Right lobe of liver (tissue), 6 donors: Measurements from ENCODE around the gene MARCKS. TPM values are rescaled to one million over a fixed set of nuclear protein-coding genes. Genes with fewer than 3 reads are reported as not detected.
A peak's percentile ranks its signal among the peaks of the same experiment; 100 is the strongest.

Experiments
- ATAC-seq, 4 donors: fragments of 200-7000 bp; cut with Tn5 transposase; one replicate each; pipeline ENCODE4 v1.9.1; 2020; ENCODE audit warnings: mild to moderate bottlenecking in 4 of 4, moderate library complexity in 4 of 4
- DNase-seq, 3 donors: peaks; one replicate each; pipeline ENCODE4 v3.0.0-alpha.2; 2020
- H3K27ac ChIP-seq, 3 donors: fragments of 200-600 bp; one replicate each; pipeline ENCODE4 v1.8.0; 2022
- H3K27me3 ChIP-seq, 2 donors: fragments of 200-600 bp; one replicate each; pipeline ENCODE4 v1.8.0; 2022
- H3K36me3 ChIP-seq, 4 donors: fragments of 200-600 bp; sonication (generic) in 1 of 4; one replicate each; pipeline versions ENCODE4 v1.5.1 to v1.8.0; 2017 to 2022; ENCODE audit warnings: control low read depth in 1 of 4
- H3K4me1 ChIP-seq, 4 donors: fragments of 200-600 bp; sonication (generic) in 1 of 4; one replicate each; pipeline versions ENCODE4 v1.5.1 to v1.8.0; 2017 to 2022; ENCODE audit warnings: control low read depth in 1 of 4
- H3K4me3 ChIP-seq, 3 donors: fragments of 200-600 bp; one replicate each; pipeline ENCODE4 v1.8.0; 2022
- H3K9me3 ChIP-seq, 4 donors: fragments of 200-600 bp; sonication (generic) in 1 of 4; one replicate each; pipeline versions ENCODE4 v1.5.1 to v1.8.0; 2017 to 2022; ENCODE audit warnings: control low read depth in 1 of 4
- POLR2A ChIP-seq: fragments of 450-650 bp; IDR thresholded peaks from one replicate; pipeline ENCODE4 v1.6.1; 2017; ENCODE audit warnings: antibody characterized with exemption, mild to moderate bottlenecking
- WGBS: methylation state at CpG from one replicate; pipeline ENCODE4 v1.1.6; 2018; ENCODE audit warnings: low coverage, low lambda C conversion rate; ENCODE audit not compliant: insufficient coverage; ENCODE audit errors: missing lambda C conversion rate; 5-methylcytosine and 5-hydroxymethylcytosine counted together
- intact Hi-C, 2 donors: fragments of 100-400 bp; cut with DNase I; formaldehyde crosslinking; loops; one replicate each; pipeline versions ENCODE4 v1.11.2 to v1.14.1; 2022
- total RNA-seq, 6 experiments: library from RNA; depleted of rRNA in 2 of 6; stranded (reverse); fragments of >200 nt in 2 of 6; fragmentation: NEBNext Ultra II Directional in 3 of 6; extraction: Animal tissue kit (Norgen Biotek cat#: 25700) in 3 of 6; gene quantifications; one replicate each; pipeline versions ENCODE4 v1.1.0 to v1.2.4, GENCODE V29; 2016 to 2023
- TF ChIP-seq, protein P1 (sequence below), 4 donors: fragments of 200-600 bp in 3 of 4; fragments of 450-650 bp in 1 of 4; IDR thresholded peaks; one replicate each; pipeline versions ENCODE4 v1.5.1 to v1.8.0; 2016 to 2022; ENCODE audit warnings: antibody characterized with exemption in 4 of 4, mild to moderate bottlenecking in 2 of 4
- donor health status: DM: no; HTN: yes; CAD: no.
- donor health status: DM: no; HTN: no; CAD: no.
- donor health status: DM: no; HTN: no; CAD: no.
- donor health status: DM: no; HTN: yes; CAD: no.
- donor health status: DM: no; HTN: yes; CAD: no.

Gene MARCKS
- total RNA-seq, 6 experiments from 2014 or later, result 5.2 to 29.9 (median 16.8) TPM

DNA sequence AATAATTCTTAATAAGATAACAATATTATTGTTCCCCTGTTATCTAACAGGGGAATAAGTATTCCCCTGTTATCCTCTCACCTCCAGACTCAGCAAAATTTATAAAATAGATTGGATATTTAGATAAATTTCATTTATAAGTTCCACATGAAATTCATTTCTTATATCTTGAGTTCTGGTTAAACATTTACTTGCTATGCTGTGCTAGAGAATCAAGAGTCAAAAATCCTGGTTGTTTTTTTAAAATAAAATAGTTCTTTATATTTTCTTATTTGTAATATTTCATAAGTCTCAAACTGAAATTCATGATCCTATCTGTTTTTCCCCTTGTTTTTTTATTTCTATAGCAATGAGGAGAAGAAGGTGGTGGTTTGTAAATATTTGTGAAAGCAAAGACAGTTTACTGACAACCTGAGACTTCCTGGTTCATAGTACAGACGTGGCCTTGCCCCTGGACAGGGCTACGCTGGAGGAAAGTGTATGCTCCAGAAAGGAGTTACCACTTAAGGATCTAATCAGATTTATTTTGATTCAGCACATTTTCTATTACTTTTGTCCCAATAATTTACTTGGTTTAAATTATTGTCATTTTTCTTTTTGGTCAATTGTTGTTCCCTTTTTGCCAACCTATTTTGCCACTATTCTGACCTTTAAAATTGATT, 37.8 kb upstream of the MARCKS start:
- no peaks in the 10 kb centered on the region for H3K27me3 ChIP-seq
- ATAC-seq (peak; percentile 50 to 85 (median 71)), DNase-seq (peak in 1 of 3 donors; percentile 24)
- no peaks in the 10 kb centered on the region for H3K36me3 ChIP-seq
- H3K4me1 ChIP-seq, result peaks cover 0 to 14% (median 4%) of the 10 kb centered on the region in 4 donors
- H3K4me3 ChIP-seq, result no peak overlapping the region
- 10% methylated on average over 2 of the region's 2 CpGs for WGBS
- intact Hi-C loops, result no loop called here
- H3K9me3 ChIP-seq, result no peaks in the 10 kb centered on the region
- TF ChIP-seq, protein P1, sequence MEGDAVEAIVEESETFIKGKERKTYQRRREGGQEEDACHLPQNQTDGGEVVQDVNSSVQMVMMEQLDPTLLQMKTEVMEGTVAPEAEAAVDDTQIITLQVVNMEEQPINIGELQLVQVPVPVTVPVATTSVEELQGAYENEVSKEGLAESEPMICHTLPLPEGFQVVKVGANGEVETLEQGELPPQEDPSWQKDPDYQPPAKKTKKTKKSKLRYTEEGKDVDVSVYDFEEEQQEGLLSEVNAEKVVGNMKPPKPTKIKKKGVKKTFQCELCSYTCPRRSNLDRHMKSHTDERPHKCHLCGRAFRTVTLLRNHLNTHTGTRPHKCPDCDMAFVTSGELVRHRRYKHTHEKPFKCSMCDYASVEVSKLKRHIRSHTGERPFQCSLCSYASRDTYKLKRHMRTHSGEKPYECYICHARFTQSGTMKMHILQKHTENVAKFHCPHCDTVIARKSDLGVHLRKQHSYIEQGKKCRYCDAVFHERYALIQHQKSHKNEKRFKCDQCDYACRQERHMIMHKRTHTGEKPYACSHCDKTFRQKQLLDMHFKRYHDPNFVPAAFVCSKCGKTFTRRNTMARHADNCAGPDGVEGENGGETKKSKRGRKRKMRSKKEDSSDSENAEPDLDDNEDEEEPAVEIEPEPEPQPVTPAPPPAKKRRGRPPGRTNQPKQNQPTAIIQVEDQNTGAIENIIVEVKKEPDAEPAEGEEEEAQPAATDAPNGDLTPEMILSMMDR (IDR thresholded peaks at IDR 0.05), result no peak
- TF ChIP-seq POLR2A, result no peak
- no peak overlapping the region for H3K27ac ChIP-seq

DNA sequence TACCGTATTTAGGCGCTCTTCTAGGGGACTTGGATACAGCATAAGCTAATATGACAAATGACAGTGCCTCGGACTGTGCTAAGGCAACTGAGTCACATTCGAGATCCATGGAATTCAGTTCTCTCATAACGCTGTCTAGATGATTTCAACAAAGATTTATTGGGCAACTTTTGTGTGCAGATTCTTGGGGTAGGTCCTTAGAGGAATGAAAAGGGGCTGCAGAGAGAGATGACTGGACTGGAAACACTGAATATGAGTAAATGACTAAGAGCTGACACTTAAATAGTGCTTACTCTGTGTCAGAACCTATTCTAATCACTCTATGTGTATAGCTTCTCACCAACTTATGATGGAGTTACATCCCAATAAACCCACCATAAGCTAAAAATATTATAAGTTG, 36.4 kb upstream of the MARCKS start:
- DNase-seq (no peak), ATAC-seq (no peak)
- no peak overlapping the region for H3K4me3 ChIP-seq
- H3K36me3 ChIP-seq, result no peaks in the 10 kb centered on the region
- H3K4me1 ChIP-seq, result peaks cover 0 to 14% (median 4%) of the 10 kb centered on the region in 4 donors
- H3K27me3 ChIP-seq, result no peaks in the 10 kb centered on the region
- WGBS, result 97% methylated on average over 5 of the region's 5 CpGs
- intact Hi-C loops, result no loop called here
- no peaks in the 10 kb centered on the region for H3K9me3 ChIP-seq
- no peak overlapping the region for H3K27ac ChIP-seq
- TF ChIP-seq, protein P1 (IDR thresholded peaks at IDR 0.05), result no peak
- no peak for TF ChIP-seq POLR2A

DNA sequence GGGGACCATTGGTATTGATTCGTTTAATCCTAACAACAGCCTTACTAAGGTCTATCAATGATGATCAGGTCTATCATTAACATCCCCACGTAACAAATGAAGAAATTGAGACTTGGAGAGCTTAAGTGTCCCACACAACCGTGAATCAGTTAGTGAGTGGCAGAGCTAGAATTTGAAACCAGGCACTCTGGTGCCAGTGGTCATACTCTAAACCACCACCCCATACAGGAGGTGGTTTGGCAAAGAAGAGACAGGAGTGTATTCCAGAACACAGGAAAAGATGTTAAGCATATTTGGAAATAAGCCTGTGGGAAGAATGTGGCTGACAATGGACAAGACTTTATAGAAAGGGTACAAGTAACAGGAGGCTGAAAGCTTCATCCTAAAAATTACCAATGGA, 35.7 kb upstream of the MARCKS start:
- H3K36me3 ChIP-seq, result no peaks in the 10 kb centered on the region
- 95% methylated on average over 3 of the region's 3 CpGs for WGBS
- H3K27ac ChIP-seq, result no peak overlapping the region
- TF ChIP-seq, protein P1 (IDR thresholded peaks at IDR 0.05), result no peak
- TF ChIP-seq POLR2A, result no peak
- no peaks in the 10 kb centered on the region for H3K9me3 ChIP-seq
- no peaks in the 10 kb centered on the region for H3K27me3 ChIP-seq
- peaks cover 0 to 14% (median 4%) of the 10 kb centered on the region in 4 donors for H3K4me1 ChIP-seq
- no peak overlapping the region for H3K4me3 ChIP-seq
- intact Hi-C loops, result no loop called here
- DNase-seq (no peak), ATAC-seq (no peak)

DNA sequence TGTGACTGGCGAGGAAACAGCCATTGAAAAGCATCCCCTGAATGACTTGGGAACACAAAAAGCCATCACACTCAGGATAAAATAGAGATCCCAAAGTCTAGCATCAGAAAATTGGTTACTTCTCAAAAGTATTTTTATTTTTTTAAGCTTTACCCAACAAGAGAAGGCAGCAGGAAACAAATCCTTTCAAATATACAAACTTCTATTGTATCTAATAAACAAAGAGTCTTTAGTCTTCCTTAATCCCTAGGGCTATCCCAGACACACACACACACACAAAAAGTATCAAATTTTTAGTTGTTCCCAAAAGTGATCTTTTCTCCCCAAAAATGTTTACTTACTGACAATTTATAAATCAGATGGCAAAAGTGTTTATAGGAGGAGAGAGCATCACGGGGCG, 33.2 kb upstream of the MARCKS start:
- Histone ChIP-seq H3K4me1 (peaks cover 0 to 9% (median 3%) of the 10 kb centered on the region in 4 donors), H3K27ac (no peak overlapping the region), H3K36me3 (no peaks in the 10 kb centered on the region), H3K27me3 (no peaks in the 10 kb centered on the region), H3K9me3 (no peaks in the 10 kb centered on the region), H3K4me3 (no peak overlapping the region)
- ATAC-seq (no peak), DNase-seq (no peak)
- WGBS, result 93% methylated on average over 3 of the region's 3 CpGs
- TF ChIP-seq, protein P1 (IDR thresholded peaks at IDR 0.05), result no peak
- no peak for TF ChIP-seq POLR2A
- intact Hi-C loops, result no loop called here
